ENCODE results near the gene COBLL1.

DNA sequence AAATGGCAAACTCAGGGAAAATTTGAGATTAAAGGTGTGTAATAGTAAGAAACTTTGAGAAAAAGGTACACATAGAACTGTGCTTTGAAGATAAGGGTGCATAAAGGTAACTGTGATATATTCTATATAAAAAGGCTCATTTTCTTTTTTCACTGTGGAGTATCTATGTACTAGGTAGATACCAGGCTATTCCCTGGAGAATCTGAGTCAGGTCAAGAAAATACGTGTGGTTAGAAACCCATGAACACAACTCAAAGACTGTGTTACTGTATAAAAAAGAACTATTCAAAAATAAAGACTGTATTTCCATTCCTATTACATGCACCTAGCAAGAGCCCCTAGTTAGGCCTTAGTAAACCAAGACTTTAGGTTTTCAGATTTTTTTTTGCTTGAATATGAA is 120.2 kb downstream of the COBLL1 start:
- TF ChIP-seq POLR2A (IDR thresholded peaks at IDR 0.05; ENCODE audit: low read depth, low read length): no peak
- no peak for TF ChIP-seq POLR2AphosphoS5 (IDR thresholded peaks at IDR 0.05; ENCODE audit: low read depth, low read length)
- TF ChIP-seq TAF1 (IDR thresholded peaks at IDR 0.05; ENCODE audit: borderline replicate concordance, low read depth, low read length): no peak

Measured in GM12892 (cell line).